22Rv1 (cell line): Measurements from ENCODE around the gene RMDN3.

Experiments
- ZFX ChIP-seq: fragments of 450-650 bp; IDR thresholded peaks from 2 replicates; pipeline ENCODE4 v1.6.1; 2017; ENCODE audit warnings: antibody characterized with exemption, borderline replicate concordance
- TF ChIP-seq, protein P1 (sequence below): fragments of 450-650 bp; IDR thresholded peaks from 2 replicates; pipeline ENCODE4 v1.5.1; 2017; ENCODE audit warnings: mild to moderate bottlenecking

DNA sequence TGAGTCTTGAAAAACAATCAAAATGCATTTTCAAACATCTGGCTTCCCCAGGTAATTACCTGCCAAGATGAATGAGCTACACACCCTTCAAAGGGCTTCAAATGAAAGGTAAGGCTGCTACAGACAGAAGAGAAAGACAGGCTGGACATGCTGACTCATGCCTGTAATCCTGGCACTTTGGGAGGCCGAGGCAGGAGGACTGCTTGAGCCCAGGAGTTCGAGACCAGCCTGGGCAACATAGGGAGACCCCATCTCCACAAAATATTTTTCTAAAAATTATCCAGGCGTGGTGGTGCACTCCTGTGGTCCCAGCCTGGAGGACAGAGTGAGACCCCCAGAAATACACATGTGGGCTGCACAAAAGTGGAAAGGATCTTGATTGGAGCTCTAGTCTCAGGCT, 37.3 kb upstream of the RMDN3 start:
- TF ChIP-seq, protein P1, sequence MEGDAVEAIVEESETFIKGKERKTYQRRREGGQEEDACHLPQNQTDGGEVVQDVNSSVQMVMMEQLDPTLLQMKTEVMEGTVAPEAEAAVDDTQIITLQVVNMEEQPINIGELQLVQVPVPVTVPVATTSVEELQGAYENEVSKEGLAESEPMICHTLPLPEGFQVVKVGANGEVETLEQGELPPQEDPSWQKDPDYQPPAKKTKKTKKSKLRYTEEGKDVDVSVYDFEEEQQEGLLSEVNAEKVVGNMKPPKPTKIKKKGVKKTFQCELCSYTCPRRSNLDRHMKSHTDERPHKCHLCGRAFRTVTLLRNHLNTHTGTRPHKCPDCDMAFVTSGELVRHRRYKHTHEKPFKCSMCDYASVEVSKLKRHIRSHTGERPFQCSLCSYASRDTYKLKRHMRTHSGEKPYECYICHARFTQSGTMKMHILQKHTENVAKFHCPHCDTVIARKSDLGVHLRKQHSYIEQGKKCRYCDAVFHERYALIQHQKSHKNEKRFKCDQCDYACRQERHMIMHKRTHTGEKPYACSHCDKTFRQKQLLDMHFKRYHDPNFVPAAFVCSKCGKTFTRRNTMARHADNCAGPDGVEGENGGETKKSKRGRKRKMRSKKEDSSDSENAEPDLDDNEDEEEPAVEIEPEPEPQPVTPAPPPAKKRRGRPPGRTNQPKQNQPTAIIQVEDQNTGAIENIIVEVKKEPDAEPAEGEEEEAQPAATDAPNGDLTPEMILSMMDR, result no peak
- TF ChIP-seq ZFX, result no peak
